Measurements from ENCODE around the gene MYBL2. TPM values are rescaled to one million over a fixed set of nuclear protein-coding genes. Genes with fewer than 3 reads are reported as not detected.

Gene MYBL2
- total and polyA plus RNA-seq, 4 donors, result 1.6 to 30.9 (median 1.9) TPM; not detected in 1

DNA sequence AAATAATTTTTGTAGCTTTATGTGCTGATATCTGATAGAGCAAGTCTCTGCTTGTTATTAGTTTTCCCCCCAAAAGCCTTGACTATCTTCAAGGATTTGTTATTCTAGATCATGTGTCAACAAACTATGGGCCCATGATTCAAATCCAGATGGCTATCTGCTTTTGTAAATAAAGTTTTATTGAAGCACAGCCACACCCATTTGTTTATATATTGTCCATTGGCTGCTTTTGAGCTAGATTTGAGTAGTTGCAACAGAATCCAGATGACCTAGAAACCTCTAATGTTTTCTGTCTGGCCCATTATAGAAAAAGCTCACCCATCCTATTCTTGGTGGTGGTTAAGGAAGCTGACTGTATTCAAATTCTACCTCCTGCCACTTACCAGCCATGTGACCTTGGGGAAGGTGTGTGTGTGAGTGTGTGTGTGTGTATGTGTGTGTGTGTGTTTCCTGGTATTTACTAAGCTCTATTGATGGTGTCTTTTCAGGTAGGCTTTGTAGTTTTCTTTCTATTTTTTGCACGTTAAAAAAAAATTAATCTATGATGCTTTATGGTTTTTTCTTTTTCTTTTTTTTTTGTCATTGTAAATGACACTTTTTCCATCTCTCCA, 61.2 kb downstream of the MYBL2 start:
- Histone ChIP-seq H3K36me3 (ENCODE audit: control insufficient read depth in 4 of 4, insufficient read depth in 3 of 4, low read depth in 1 of 4, low read length in 3 of 4) (no peaks in the 10 kb centered on the region), H3K27me3 (ENCODE audit: control insufficient read depth in 4 of 4, insufficient read depth in 4 of 4, low read length in 3 of 4) (no peaks in the 10 kb centered on the region), H3K9ac (ENCODE audit: low read depth in 1 of 2, low read length in 2 of 2) (no peak overlapping the region), H3K9me3 (ENCODE audit: control insufficient read depth in 4 of 4, low read length in 3 of 4) (no peaks in the 10 kb centered on the region), H3K27ac (ENCODE audit: low read depth in 1 of 2, low read length in 2 of 2) (no peak overlapping the region), H3K4me3 (ENCODE audit: low read depth in 1 of 3, low read length in 3 of 3) (no peak overlapping the region), H3K4me1 (ENCODE audit: control insufficient read depth in 4 of 4, insufficient read depth in 4 of 4, low read length in 3 of 4) (peaks cover 2 to 8% (median 7%) of the 10 kb centered on the region in 4 donors)
- DNase-seq (ENCODE audit: low spot score), result no peak
- WGBS, result 92% methylated on average over 1 of the region's 1 CpG
- TF ChIP-seq GABPA (IDR thresholded peaks at IDR 0.05 in 1 of 2, conservative IDR thresholded peaks at IDR 0.05 in 1 of 2) (no peak), HNF4G (IDR thresholded peaks at IDR 0.05) (no peak), EGR1 (IDR thresholded peaks at IDR 0.05; ENCODE audit: low read depth in 2 of 2) (no peak)
- TF ChIP-seq, protein P1, sequence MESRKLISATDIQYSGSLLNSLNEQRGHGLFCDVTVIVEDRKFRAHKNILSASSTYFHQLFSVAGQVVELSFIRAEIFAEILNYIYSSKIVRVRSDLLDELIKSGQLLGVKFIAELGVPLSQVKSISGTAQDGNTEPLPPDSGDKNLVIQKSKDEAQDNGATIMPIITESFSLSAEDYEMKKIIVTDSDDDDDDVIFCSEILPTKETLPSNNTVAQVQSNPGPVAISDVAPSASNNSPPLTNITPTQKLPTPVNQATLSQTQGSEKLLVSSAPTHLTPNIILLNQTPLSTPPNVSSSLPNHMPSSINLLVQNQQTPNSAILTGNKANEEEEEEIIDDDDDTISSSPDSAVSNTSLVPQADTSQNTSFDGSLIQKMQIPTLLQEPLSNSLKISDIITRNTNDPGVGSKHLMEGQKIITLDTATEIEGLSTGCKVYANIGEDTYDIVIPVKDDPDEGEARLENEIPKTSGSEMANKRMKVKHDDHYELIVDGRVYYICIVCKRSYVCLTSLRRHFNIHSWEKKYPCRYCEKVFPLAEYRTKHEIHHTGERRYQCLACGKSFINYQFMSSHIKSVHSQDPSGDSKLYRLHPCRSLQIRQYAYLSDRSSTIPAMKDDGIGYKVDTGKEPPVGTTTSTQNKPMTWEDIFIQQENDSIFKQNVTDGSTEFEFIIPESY (IDR thresholded peaks at IDR 0.05), result no peak

DNA sequence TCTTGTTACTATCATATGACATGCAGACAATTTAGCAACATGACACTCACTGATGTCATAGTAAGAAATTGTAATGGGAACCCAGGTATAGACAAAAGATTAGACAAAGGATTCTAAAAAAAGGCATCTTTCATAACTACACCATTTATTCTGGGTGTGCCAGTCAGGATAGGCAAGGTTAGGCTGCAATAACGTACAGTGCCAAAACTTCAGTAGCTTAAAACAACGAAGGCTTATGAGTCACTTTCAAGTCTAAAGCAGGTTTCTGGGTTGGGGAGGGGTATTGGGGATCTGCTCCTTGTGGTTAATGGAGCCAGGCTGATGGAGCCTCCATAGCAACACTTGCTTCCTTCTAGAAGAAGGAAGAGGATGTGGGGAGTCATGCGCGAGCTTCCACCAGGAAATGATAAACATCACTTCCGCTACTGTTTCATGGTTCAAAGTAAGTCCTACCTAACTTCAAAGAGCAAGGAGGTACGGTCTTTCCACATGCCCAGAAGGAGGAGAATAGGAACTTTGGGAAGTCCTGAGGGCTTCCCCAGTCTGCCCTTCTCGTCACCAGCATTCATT, 61.9 kb downstream of the MYBL2 start:
- Histone ChIP-seq H3K4me1 (ENCODE audit: control insufficient read depth in 4 of 4, insufficient read depth in 4 of 4, low read length in 3 of 4) (peaks cover 2 to 8% (median 7%) of the 10 kb centered on the region in 4 donors), H3K4me3 (ENCODE audit: low read depth in 1 of 3, low read length in 3 of 3) (no peak overlapping the region), H3K9ac (ENCODE audit: low read depth in 1 of 2, low read length in 2 of 2) (no peak overlapping the region), H3K27ac (ENCODE audit: low read depth in 1 of 2, low read length in 2 of 2) (no peak overlapping the region), H3K27me3 (ENCODE audit: control insufficient read depth in 4 of 4, insufficient read depth in 4 of 4, low read length in 3 of 4) (no peaks in the 10 kb centered on the region), H3K36me3 (ENCODE audit: control insufficient read depth in 4 of 4, insufficient read depth in 3 of 4, low read depth in 1 of 4, low read length in 3 of 4) (no peaks in the 10 kb centered on the region), H3K9me3 (ENCODE audit: control insufficient read depth in 4 of 4, low read length in 3 of 4) (no peaks in the 10 kb centered on the region)
- whole genome bisulfite sequencing, result 83% methylated on average over 7 of the region's 7 CpGs
- TF ChIP-seq FOXA2 (IDR thresholded peaks at IDR 0.05) (no peak), SP1 (IDR thresholded peaks at IDR 0.05) (no peak), FOXA1 (IDR thresholded peaks at IDR 0.05) (no peak), EGR1 (IDR thresholded peaks at IDR 0.05; ENCODE audit: low read depth in 2 of 2) (no peak), NR2F2 (IDR thresholded peaks at IDR 0.05) (no peak), YY1 (IDR thresholded peaks at IDR 0.05) (no peak), GABPA (IDR thresholded peaks at IDR 0.05 in 1 of 2, conservative IDR thresholded peaks at IDR 0.05 in 1 of 2) (no peak), JUND (IDR thresholded peaks at IDR 0.05) (no peak), HNF4A (conservative IDR thresholded peaks at IDR 0.05) (no peak), TAF1 (conservative IDR thresholded peaks at IDR 0.05) (no peak), RXRA (IDR thresholded peaks at IDR 0.05) (no peak), HNF4G (IDR thresholded peaks at IDR 0.05) (no peak), RAD21 (IDR thresholded peaks at IDR 0.05) (no peak)
- TF ChIP-seq, protein P2, sequence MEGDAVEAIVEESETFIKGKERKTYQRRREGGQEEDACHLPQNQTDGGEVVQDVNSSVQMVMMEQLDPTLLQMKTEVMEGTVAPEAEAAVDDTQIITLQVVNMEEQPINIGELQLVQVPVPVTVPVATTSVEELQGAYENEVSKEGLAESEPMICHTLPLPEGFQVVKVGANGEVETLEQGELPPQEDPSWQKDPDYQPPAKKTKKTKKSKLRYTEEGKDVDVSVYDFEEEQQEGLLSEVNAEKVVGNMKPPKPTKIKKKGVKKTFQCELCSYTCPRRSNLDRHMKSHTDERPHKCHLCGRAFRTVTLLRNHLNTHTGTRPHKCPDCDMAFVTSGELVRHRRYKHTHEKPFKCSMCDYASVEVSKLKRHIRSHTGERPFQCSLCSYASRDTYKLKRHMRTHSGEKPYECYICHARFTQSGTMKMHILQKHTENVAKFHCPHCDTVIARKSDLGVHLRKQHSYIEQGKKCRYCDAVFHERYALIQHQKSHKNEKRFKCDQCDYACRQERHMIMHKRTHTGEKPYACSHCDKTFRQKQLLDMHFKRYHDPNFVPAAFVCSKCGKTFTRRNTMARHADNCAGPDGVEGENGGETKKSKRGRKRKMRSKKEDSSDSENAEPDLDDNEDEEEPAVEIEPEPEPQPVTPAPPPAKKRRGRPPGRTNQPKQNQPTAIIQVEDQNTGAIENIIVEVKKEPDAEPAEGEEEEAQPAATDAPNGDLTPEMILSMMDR (IDR thresholded peaks at IDR 0.05; ENCODE audit: low read depth, low read length, missing input control), result no peak
- TF ChIP-seq, protein P3, sequence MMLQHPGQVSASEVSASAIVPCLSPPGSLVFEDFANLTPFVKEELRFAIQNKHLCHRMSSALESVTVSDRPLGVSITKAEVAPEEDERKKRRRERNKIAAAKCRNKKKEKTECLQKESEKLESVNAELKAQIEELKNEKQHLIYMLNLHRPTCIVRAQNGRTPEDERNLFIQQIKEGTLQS (IDR thresholded peaks at IDR 0.05), result no peak
- TF ChIP-seq, protein P1 (IDR thresholded peaks at IDR 0.05), result no peak
- TF ChIP-seq, protein P4, sequence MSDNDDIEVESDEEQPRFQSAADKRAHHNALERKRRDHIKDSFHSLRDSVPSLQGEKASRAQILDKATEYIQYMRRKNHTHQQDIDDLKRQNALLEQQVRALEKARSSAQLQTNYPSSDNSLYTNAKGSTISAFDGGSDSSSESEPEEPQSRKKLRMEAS (IDR thresholded peaks at IDR 0.05), result no peak
- TF ChIP-seq, protein P5, sequence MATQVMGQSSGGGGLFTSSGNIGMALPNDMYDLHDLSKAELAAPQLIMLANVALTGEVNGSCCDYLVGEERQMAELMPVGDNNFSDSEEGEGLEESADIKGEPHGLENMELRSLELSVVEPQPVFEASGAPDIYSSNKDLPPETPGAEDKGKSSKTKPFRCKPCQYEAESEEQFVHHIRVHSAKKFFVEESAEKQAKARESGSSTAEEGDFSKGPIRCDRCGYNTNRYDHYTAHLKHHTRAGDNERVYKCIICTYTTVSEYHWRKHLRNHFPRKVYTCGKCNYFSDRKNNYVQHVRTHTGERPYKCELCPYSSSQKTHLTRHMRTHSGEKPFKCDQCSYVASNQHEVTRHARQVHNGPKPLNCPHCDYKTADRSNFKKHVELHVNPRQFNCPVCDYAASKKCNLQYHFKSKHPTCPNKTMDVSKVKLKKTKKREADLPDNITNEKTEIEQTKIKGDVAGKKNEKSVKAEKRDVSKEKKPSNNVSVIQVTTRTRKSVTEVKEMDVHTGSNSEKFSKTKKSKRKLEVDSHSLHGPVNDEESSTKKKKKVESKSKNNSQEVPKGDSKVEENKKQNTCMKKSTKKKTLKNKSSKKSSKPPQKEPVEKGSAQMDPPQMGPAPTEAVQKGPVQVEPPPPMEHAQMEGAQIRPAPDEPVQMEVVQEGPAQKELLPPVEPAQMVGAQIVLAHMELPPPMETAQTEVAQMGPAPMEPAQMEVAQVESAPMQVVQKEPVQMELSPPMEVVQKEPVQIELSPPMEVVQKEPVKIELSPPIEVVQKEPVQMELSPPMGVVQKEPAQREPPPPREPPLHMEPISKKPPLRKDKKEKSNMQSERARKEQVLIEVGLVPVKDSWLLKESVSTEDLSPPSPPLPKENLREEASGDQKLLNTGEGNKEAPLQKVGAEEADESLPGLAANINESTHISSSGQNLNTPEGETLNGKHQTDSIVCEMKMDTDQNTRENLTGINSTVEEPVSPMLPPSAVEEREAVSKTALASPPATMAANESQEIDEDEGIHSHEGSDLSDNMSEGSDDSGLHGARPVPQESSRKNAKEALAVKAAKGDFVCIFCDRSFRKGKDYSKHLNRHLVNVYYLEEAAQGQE (IDR thresholded peaks at IDR 0.05), result no peak
- DNase-seq (ENCODE audit: low spot score), result no peak
